HEK293 (cell line): Measurements from ENCODE around the gene ZNF652.

Experiments used
- CTCF ChIA-PET: fragments of 350-600 bp; formaldehyde crosslinking; extraction: SDS; loops from one replicate; lab custom pipeline; 2021; ENCODE audit warnings: antibody characterized with exemption; lab: Yijun Ruan, JAX
- POLR2A ChIA-PET: fragments of 300-600 bp; formaldehyde crosslinking; extraction: SDS; loops from one replicate; lab custom pipeline; 2020; ENCODE audit warnings: antibody characterized with exemption, inconsistent platforms; lab: Yijun Ruan, JAX
- H3K27ac ChIP-seq: fragments of 200-500 bp; sonication (Bioruptor generic); 2 replicates; pipeline ENCODE4 v1.5.1; 2014; ENCODE audit warnings: low read depth, low read length, control low read depth, inconsistent platforms; ENCODE audit errors: extremely low read depth
- H3K36me3 ChIP-seq, 2 experiments: fragments of 200-500 bp in 1 of 2; sonication (Bioruptor generic) in 1 of 2; 1 replicate in 1 of 2; 2 replicates in 1 of 2; pipeline ENCODE4 v1.5.1; 2014 to 2017; ENCODE audit warnings: inconsistent platforms in 2 of 2, low read length in 2 of 2; ENCODE audit not compliant: control insufficient read depth in 2 of 2, insufficient read depth in 1 of 2
- H3K4me1 ChIP-seq: fragments of 200-500 bp; sonication (Bioruptor generic); 2 replicates; pipeline ENCODE4 v1.5.1; 2014; ENCODE audit warnings: mild to moderate bottlenecking, low read length, inconsistent platforms; ENCODE audit not compliant: control insufficient read depth, insufficient read depth
- H3K4me3 ChIP-seq: 2 replicates; pipeline ENCODE4 v1.5.1; 2011; ENCODE audit warnings: low read depth, mild to moderate bottlenecking, control low read depth, low read length, moderate library complexity
- H3K9me3 ChIP-seq: fragments of 200-500 bp; sonication (Bioruptor generic); 2 replicates; pipeline ENCODE4 v1.5.1; 2014; ENCODE audit warnings: low read depth, low read length, inconsistent platforms; ENCODE audit not compliant: control insufficient read depth, insufficient read depth
- REST ChIP-seq: fragments of 450-650 bp; formaldehyde crosslinking; IDR thresholded peaks from 2 replicates; pipeline ENCODE4 v1.5.1; 2016; ENCODE audit warnings: missing biosample characterization, missing genetic modification characterization
- ZBTB26 ChIP-seq: fragments of 450-650 bp; formaldehyde crosslinking; optimal IDR thresholded peaks from 2 replicates; pipeline ENCODE3; 2016; ENCODE audit warnings: missing biosample characterization, mild to moderate bottlenecking, missing genetic modification characterization
- ZNF10 ChIP-seq: fragments of 450-650 bp; formaldehyde crosslinking; IDR thresholded peaks from 2 replicates; pipeline ENCODE4 v1.5.1; 2017; ENCODE audit warnings: missing biosample characterization, missing genetic modification characterization
- ZNF121 ChIP-seq: fragments of 450-650 bp; formaldehyde crosslinking; IDR thresholded peaks from 2 replicates; pipeline ENCODE4 v1.5.1; 2016; ENCODE audit warnings: missing biosample characterization, missing genetic modification characterization
- ZNF133 ChIP-seq: fragments of 450-650 bp; formaldehyde crosslinking; IDR thresholded peaks from 2 replicates; pipeline ENCODE4 v1.5.1; 2016; ENCODE audit warnings: missing biosample characterization, missing genetic modification characterization
- ZNF274 ChIP-seq, 2 experiments: fragments of 200-500 bp in 1 of 2; fragments of 450-650 bp in 1 of 2; sonication (Bioruptor generic) in 1 of 2; formaldehyde crosslinking in 1 of 2; IDR thresholded peaks; 2 replicates each; pipeline versions ENCODE4 v1.5.1 to v1.6.1; 2014 to 2016; ENCODE audit warnings: borderline replicate concordance in 1 of 2, inconsistent platforms in 1 of 2, low read length in 1 of 2, missing biosample characterization in 1 of 2, missing genetic modification characterization in 1 of 2
- ZNF623 ChIP-seq: fragments of 450-650 bp; formaldehyde crosslinking; IDR thresholded peaks from 2 replicates; pipeline ENCODE4 v1.5.1; 2016; ENCODE audit warnings: missing biosample characterization, missing genetic modification characterization
- ZNF785 ChIP-seq: fragments of 450-650 bp; formaldehyde crosslinking; IDR thresholded peaks from 2 replicates; pipeline ENCODE4 v1.5.1; 2016; ENCODE audit warnings: missing biosample characterization, missing genetic modification characterization
- TF ChIP-seq, protein P1 (sequence below): fragments of 450-650 bp; formaldehyde crosslinking; IDR thresholded peaks from 2 replicates; pipeline ENCODE4 v1.5.1; 2017; ENCODE audit warnings: missing biosample characterization, missing genetic modification characterization
- TF ChIP-seq, protein P2 (sequence below): fragments of 450-650 bp; IDR thresholded peaks from 2 replicates; pipeline ENCODE4 v1.5.1; 2018; ENCODE audit warnings: missing biosample characterization, mild to moderate bottlenecking, missing genetic modification characterization

ZNF652 gene

DNA sequence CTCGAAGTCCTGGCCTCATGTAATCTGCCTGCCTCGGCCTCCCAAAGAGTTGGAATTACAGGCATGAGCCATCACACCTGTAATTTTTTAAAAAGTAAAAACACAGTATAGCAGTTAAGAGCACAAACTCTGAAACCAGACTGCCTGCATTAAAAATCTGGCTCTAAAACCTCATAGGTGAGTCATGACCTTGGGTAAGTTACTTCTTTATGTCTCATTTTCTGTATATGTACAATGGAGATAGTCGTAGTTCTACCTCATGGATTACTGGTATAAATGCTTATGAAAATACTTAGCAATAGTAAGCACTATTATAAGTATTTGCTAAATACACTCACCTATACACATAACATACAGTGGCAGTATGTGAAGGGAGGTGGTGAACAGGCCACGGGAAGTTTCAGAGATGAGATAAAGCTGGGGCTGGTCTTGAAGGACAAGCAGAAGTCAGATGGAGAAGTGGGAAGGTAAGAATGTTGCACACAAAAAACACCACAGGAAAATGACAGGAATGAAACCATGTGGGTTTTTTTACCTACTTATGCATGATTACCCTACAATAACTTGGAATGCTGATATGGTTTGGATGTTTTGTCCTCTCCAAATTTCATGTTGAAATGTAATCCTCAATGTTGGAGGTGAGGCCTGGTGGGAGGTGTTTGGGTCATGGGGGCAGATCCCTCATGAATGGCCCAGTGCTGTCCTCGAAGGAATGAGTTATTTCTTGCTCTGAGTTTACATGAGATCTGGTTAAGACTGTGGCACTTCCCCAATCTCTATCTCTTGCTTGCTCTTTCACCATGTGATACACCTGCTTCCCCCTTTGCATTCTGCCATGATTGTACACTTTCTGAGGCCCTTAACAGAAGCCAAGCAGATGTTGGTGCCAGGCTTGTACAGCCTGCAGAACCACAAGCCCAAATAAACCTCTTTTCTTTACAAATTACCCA lies 33.9 kb downstream of the ZNF652 start:
- Histone ChIP-seq H3K9me3 (no peaks in the 10 kb centered on the region), H3K4me3 (no peak overlapping the region), H3K27ac (no peak overlapping the region), H3K36me3 (no peaks in the 10 kb centered on the region; a peak in 1 of 3 replicates)
- CTCF ChIA-PET: interaction anchor here (0.9 to 2.4 kb wide), 5 partner anchors 12 to 230 kb away, joined by 3 to 23 read pairs (median 4); no protein-coding TSS in a partner anchor
- TF ChIP-seq ZNF133 (tag by site-specific recombination) (no peak), ZNF10 (tag by site-specific recombination) (no peak), REST (no peak), ZBTB26 (tag by site-specific recombination) (no peak), ZNF623 (tag by site-specific recombination) (no peak), ZNF274 (IDR thresholded peaks at IDR 0.05; ENCODE audit: low read length) (no peak), ZNF274 (tag by site-specific recombination; IDR thresholded peaks at IDR 0.05; ENCODE audit: borderline replicate concordance) (no peak)
- TF ChIP-seq, protein P1, sequence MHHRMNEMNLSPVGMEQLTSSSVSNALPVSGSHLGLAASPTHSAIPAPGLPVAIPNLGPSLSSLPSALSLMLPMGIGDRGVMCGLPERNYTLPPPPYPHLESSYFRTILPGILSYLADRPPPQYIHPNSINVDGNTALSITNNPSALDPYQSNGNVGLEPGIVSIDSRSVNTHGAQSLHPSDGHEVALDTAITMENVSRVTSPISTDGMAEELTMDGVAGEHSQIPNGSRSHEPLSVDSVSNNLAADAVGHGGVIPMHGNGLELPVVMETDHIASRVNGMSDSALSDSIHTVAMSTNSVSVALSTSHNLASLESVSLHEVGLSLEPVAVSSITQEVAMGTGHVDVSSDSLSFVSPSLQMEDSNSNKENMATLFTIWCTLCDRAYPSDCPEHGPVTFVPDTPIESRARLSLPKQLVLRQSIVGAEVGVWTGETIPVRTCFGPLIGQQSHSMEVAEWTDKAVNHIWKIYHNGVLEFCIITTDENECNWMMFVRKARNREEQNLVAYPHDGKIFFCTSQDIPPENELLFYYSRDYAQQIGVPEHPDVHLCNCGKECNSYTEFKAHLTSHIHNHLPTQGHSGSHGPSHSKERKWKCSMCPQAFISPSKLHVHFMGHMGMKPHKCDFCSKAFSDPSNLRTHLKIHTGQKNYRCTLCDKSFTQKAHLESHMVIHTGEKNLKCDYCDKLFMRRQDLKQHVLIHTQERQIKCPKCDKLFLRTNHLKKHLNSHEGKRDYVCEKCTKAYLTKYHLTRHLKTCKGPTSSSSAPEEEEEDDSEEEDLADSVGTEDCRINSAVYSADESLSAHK: no peak
- TF ChIP-seq, protein P2, sequence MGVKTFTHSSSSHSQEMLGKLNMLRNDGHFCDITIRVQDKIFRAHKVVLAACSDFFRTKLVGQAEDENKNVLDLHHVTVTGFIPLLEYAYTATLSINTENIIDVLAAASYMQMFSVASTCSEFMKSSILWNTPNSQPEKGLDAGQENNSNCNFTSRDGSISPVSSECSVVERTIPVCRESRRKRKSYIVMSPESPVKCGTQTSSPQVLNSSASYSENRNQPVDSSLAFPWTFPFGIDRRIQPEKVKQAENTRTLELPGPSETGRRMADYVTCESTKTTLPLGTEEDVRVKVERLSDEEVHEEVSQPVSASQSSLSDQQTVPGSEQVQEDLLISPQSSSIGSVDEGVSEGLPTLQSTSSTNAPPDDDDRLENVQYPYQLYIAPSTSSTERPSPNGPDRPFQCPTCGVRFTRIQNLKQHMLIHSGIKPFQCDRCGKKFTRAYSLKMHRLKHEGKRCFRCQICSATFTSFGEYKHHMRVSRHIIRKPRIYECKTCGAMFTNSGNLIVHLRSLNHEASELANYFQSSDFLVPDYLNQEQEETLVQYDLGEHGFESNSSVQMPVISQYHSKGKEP (tag by site-specific recombination): no peak
- TF ChIP-seq, all 188 proteins: peak for 0
- H3K4me1 ChIP-seq: peaks cover 5% of the 10 kb centered on the region
- POLR2A ChIA-PET: interaction anchor here (1.6 kb wide), 1 partner anchor 35 kb away, joined by 4 read pairs; no protein-coding TSS in a partner anchor

GRCh38 chr17:49325980-49326379 lies 36.1 kb downstream of the ZNF652 start:
- Histone ChIP-seq H3K9me3 (no peaks in the 10 kb centered on the region), H3K4me1 (peaks cover 5% of the 10 kb centered on the region), H3K36me3 (no peaks in the 10 kb centered on the region; a peak in 1 of 3 replicates), H3K27ac (no peak overlapping the region), H3K4me3 (no peak overlapping the region)
- TF ChIP-seq ZNF785 (tag by site-specific recombination) (no peak), ZNF121 (tag by site-specific recombination) (peak; percentile 67)
- POLR2A ChIA-PET: interaction anchor here (0.7 kb wide), 2 partner anchors 15 to 507 kb away, joined by 3 to 4 read pairs; no protein-coding TSS in a partner anchor
- CTCF ChIA-PET: interaction anchor here (1.0 kb wide), 1 partner anchor 82 kb away, joined by 4 read pairs; no protein-coding TSS in a partner anchor
